ENCODE data around the gene GDF10.

- TF ChIP-seq, protein P1, sequence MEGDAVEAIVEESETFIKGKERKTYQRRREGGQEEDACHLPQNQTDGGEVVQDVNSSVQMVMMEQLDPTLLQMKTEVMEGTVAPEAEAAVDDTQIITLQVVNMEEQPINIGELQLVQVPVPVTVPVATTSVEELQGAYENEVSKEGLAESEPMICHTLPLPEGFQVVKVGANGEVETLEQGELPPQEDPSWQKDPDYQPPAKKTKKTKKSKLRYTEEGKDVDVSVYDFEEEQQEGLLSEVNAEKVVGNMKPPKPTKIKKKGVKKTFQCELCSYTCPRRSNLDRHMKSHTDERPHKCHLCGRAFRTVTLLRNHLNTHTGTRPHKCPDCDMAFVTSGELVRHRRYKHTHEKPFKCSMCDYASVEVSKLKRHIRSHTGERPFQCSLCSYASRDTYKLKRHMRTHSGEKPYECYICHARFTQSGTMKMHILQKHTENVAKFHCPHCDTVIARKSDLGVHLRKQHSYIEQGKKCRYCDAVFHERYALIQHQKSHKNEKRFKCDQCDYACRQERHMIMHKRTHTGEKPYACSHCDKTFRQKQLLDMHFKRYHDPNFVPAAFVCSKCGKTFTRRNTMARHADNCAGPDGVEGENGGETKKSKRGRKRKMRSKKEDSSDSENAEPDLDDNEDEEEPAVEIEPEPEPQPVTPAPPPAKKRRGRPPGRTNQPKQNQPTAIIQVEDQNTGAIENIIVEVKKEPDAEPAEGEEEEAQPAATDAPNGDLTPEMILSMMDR (IDR thresholded peaks at IDR 0.05; ENCODE audit: extremely low read depth in 1 of 2, insufficient read depth in 1 of 2, low read depth in 1 of 2, low read length in 2 of 2), result no peak
- TF ChIP-seq POLR2AphosphoS5 (IDR thresholded peaks at IDR 0.05; ENCODE audit: insufficient read depth, low read depth, low read length) (no peak), EZH2 (IDR thresholded peaks at IDR 0.05; ENCODE audit: borderline replicate concordance, low read depth, low read length, severe bottlenecking) (no peak), POLR2A (IDR thresholded peaks at IDR 0.05; ENCODE audit: low read depth, low read length) (no peak), JUN (IDR thresholded peaks at IDR 0.05; ENCODE audit: borderline replicate concordance, insufficient read depth, insufficient read length, low read depth) (no peak), FOS (IDR thresholded peaks at IDR 0.05; ENCODE audit: borderline replicate concordance, insufficient read depth, low read length) (no peak), MYC (IDR thresholded peaks at IDR 0.05; ENCODE audit: low read depth, low read length) (no peak), GATA2 (IDR thresholded peaks at IDR 0.05; ENCODE audit: insufficient read depth, insufficient read length, low read depth, low read length) (no peak)
- TF ChIP-seq, protein P2, sequence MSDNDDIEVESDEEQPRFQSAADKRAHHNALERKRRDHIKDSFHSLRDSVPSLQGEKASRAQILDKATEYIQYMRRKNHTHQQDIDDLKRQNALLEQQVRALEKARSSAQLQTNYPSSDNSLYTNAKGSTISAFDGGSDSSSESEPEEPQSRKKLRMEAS (IDR thresholded peaks at IDR 0.05; ENCODE audit: insufficient read depth, insufficient read length), result no peak
These were observed 58.5 kb downstream of the GDF10 start for GRCh38 chr10:47358457-47358856.
